DOHH2 (cell line): Measurements from ENCODE around the gene LYPD4.

Source experiments
- EZH2phosphoT487 ChIP-seq: fragments of 200-600 bp; sonication (generic); IDR thresholded peaks from 2 replicates; pipeline ENCODE4 v1.6.1; 2017; ENCODE audit warnings: borderline replicate concordance, mild to moderate bottlenecking, antibody characterized with exemption, low read length, moderate library complexity, mixed read lengths
- TF ChIP-seq, protein P1 (sequence below): fragments of 200-600 bp; sonication (generic); IDR thresholded peaks from one replicate; pipeline ENCODE4 v1.5.1; 2014; ENCODE audit warnings: antibody characterized with exemption, mild to moderate bottlenecking, low read depth, low read length; ENCODE audit not compliant: poor library complexity, severe bottlenecking

GRCh38 chr19:41792513-41793413, 51.7 kb downstream of the LYPD4 start:
- TF ChIP-seq, protein P1, sequence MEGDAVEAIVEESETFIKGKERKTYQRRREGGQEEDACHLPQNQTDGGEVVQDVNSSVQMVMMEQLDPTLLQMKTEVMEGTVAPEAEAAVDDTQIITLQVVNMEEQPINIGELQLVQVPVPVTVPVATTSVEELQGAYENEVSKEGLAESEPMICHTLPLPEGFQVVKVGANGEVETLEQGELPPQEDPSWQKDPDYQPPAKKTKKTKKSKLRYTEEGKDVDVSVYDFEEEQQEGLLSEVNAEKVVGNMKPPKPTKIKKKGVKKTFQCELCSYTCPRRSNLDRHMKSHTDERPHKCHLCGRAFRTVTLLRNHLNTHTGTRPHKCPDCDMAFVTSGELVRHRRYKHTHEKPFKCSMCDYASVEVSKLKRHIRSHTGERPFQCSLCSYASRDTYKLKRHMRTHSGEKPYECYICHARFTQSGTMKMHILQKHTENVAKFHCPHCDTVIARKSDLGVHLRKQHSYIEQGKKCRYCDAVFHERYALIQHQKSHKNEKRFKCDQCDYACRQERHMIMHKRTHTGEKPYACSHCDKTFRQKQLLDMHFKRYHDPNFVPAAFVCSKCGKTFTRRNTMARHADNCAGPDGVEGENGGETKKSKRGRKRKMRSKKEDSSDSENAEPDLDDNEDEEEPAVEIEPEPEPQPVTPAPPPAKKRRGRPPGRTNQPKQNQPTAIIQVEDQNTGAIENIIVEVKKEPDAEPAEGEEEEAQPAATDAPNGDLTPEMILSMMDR, result peak; percentile 87
- no peak for TF ChIP-seq EZH2phosphoT487
